Caco-2 (cell line): ENCODE data around the gene SLC10A1. TPM values are rescaled to one million over a fixed set of nuclear protein-coding genes. Genes with fewer than 3 reads are reported as not detected.
A peak's percentile ranks its signal among the peaks of the same experiment; 100 is the strongest.

Experiments used
- BruUV-seq: library from RNA; stranded (reverse); fragments of 400-500 nt; replicated peaks from 2 replicates; lab custom pipeline; 2021; lab: Mats Ljungman, UMichigan
- CTCF ChIA-PET: fragments of 300-600 bp; sonication (Branson Sonifier 250); formaldehyde crosslinking; loops from one replicate; lab custom pipeline; 2022; ENCODE audit warnings: antibody characterized with exemption; lab: Charles Lee
- POLR2A ChIA-PET: fragments of 300-600 bp; sonication (Branson Sonifier 250); formaldehyde crosslinking; loops from one replicate; lab custom pipeline; 2022; ENCODE audit warnings: antibody characterized with exemption; lab: Charles Lee
- DNase-seq, 2 experiments: peaks; one replicate each; pipeline versions ENCODE4 v3.0.0 to v3.0.0-alpha.2; 2020 to 2022
- H3K27me3 ChIP-seq: replicated peaks from 2 replicates; pipeline ENCODE4 v1.6.0; 2011; ENCODE audit warnings: low read length; ENCODE audit not compliant: control insufficient read depth, insufficient read depth
- H3K36me3 ChIP-seq: 2 replicates; pipeline ENCODE4 v1.5.1; 2011; ENCODE audit warnings: low read length; ENCODE audit not compliant: control insufficient read depth, insufficient read depth
- H3K4me1 ChIP-seq: fragments of 250-450 bp; sonication (Bioruptor Pico); 2 replicates; pipeline ENCODE4 v1.5.1; 2020; ENCODE audit warnings: mild to moderate bottlenecking
- H3K4me3 ChIP-seq: 2 replicates; pipeline ENCODE4 v1.5.1; 2011; ENCODE audit warnings: low read depth, mild to moderate bottlenecking, control low read depth, low read length
- H3K9me3 ChIP-seq: fragments of 250-450 bp; sonication (Bioruptor Pico); 2 replicates; pipeline ENCODE4 v1.5.1; 2020; ENCODE audit warnings: mild to moderate bottlenecking, moderate library complexity
- H3K27ac Mint-ChIP-seq: one replicate; pipeline ENCODE4 v1.8.0; 2022; ENCODE audit warnings: mixed read lengths; ENCODE audit not compliant: unreplicated experiment
- H3K27me3 Mint-ChIP-seq: one replicate; pipeline ENCODE4 v1.8.0; 2022; ENCODE audit warnings: mixed read lengths; ENCODE audit not compliant: insufficient read depth, unreplicated experiment
- H3K36me3 Mint-ChIP-seq: one replicate; pipeline ENCODE4 v1.8.0; 2022; ENCODE audit warnings: mild to moderate bottlenecking, mixed read lengths; ENCODE audit not compliant: insufficient read depth, unreplicated experiment
- H3K4me1 Mint-ChIP-seq: one replicate; pipeline ENCODE4 v1.8.0; 2022; ENCODE audit warnings: low read depth, mixed read lengths; ENCODE audit not compliant: unreplicated experiment
- H3K4me3 Mint-ChIP-seq: one replicate; pipeline ENCODE4 v1.8.0; 2022; ENCODE audit warnings: mild to moderate bottlenecking, moderate library complexity, mixed read lengths; ENCODE audit not compliant: unreplicated experiment
- H3K9me3 Mint-ChIP-seq: one replicate; pipeline ENCODE4 v1.8.0; 2022; ENCODE audit warnings: mixed read lengths; ENCODE audit not compliant: unreplicated experiment
- intact Hi-C: fragments of 100-400 bp; cut with micrococcal nuclease; formaldehyde crosslinking; loops from one replicate; pipeline ENCODE4 v1.10.0; 2022; ENCODE audit not compliant: unreplicated experiment
- total RNA-seq: library from RNA; stranded (reverse); gene quantifications from 2 replicates; pipeline ENCODE4 v1.2.3, GENCODE V29; 2022
- TF ChIP-seq, protein P1 (sequence below), 2 experiments: fragments of 200-600 bp in 1 of 2; IDR thresholded peaks; 1 replicate in 1 of 2; 2 replicates in 1 of 2; pipeline versions ENCODE4 v1.5.1 to v1.8.0; 2011 to 2022; ENCODE audit warnings: antibody characterized with exemption in 1 of 2, control low read depth in 1 of 2, inconsistent platforms in 1 of 2, low read depth in 1 of 2, low read length in 1 of 2, mild to moderate bottlenecking in 1 of 2, moderate library complexity in 1 of 2; ENCODE audit not compliant: insufficient read depth in 1 of 2, severe bottlenecking in 1 of 2, unreplicated experiment in 1 of 2

The SLC10A1 gene
- total RNA-seq, 1 experiment from 2014 or later = 3.8 TPM

DNA sequence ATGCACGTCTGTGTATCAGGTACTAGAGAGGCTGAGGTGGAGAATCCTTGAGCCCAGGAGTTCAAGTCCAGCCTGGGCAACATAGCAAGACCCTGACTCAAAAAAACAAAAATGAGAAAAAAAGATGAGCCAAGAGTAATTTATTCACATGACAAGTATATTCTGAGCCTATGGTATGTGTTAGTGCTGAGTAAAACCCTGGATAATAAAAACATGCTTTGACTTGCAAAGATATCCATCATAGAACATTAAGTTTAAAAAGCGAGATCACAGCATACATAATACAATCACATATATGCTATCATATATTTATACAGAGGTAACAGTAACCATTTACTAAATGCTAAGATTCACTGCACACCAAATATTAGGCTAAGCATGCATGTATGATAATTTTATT, 23.9 kb upstream of the SLC10A1 start:
- no TSS peak for BruUV-seq
- no peaks in the 10 kb centered on the region for H3K27me3 Mint-ChIP-seq
- no peak for DNase-seq
- H3K36me3 Mint-ChIP-seq = no peaks in the 10 kb centered on the region
- no peaks in the 10 kb centered on the region for H3K9me3 Mint-ChIP-seq
- ChIA-PET CTCF (interaction anchor here (1.2 kb wide), 1 partner anchor 207 kb away, joined by 3 read pairs; no protein-coding TSS in a partner anchor), POLR2A (no interaction called here)
- Histone ChIP-seq H3K9me3 (no peaks in the 10 kb centered on the region), H3K4me3 (no peak overlapping the region), H3K36me3 (no peaks in the 10 kb centered on the region), H3K27me3 (no peaks in the 10 kb centered on the region), H3K4me1 (peaks cover 5% of the 10 kb centered on the region)
- TF ChIP-seq, protein P1, sequence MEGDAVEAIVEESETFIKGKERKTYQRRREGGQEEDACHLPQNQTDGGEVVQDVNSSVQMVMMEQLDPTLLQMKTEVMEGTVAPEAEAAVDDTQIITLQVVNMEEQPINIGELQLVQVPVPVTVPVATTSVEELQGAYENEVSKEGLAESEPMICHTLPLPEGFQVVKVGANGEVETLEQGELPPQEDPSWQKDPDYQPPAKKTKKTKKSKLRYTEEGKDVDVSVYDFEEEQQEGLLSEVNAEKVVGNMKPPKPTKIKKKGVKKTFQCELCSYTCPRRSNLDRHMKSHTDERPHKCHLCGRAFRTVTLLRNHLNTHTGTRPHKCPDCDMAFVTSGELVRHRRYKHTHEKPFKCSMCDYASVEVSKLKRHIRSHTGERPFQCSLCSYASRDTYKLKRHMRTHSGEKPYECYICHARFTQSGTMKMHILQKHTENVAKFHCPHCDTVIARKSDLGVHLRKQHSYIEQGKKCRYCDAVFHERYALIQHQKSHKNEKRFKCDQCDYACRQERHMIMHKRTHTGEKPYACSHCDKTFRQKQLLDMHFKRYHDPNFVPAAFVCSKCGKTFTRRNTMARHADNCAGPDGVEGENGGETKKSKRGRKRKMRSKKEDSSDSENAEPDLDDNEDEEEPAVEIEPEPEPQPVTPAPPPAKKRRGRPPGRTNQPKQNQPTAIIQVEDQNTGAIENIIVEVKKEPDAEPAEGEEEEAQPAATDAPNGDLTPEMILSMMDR (IDR thresholded peaks at IDR 0.05; ENCODE audit: insufficient read depth in 1 of 2, low read depth in 1 of 2, low read length in 1 of 2, severe bottlenecking in 1 of 2, unreplicated experiment in 1 of 2) = no peak
- no peak overlapping the region for H3K27ac Mint-ChIP-seq
- H3K4me1 Mint-ChIP-seq = no peaks in the 10 kb centered on the region
- no peak overlapping the region for H3K4me3 Mint-ChIP-seq
- intact Hi-C loops = no loop called here

DNA sequence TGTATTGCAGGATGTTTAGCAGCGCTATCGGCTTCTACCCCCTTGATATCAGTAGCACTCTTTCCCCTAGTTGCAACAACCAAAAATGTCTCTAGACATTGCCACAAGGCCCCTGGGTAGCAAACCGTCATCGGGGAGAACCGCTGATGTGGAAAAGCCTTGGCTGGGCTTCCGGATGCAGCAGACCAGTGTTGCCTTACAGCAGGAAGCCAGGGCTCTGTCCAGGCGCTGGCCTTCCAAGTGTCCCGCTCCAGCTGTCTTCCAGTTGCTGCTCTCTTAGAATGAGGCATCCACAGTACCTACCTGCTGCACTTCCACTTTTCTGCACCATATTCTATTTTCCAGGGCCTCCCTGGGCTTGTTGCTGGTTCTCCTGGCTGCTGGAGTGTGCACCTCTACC, 22.6 kb upstream of the SLC10A1 start:
- BruUV-seq = no TSS peak
- intact Hi-C loops = loop anchor here (5.0 to 10.0 kb wide), 2 partner anchors 43 to 235 kb away; no protein-coding TSS in a partner anchor
- no peak for DNase-seq
- H3K27me3 Mint-ChIP-seq = no peaks in the 10 kb centered on the region
- H3K4me1 ChIP-seq = peaks cover 18% of the 10 kb centered on the region
- no peaks in the 10 kb centered on the region for H3K9me3 Mint-ChIP-seq
- no peaks in the 10 kb centered on the region for H3K36me3 ChIP-seq
- no peaks in the 10 kb centered on the region for H3K9me3 ChIP-seq
- no peaks in the 10 kb centered on the region for H3K4me1 Mint-ChIP-seq
- TF ChIP-seq, protein P1 (IDR thresholded peaks at IDR 0.05; ENCODE audit: insufficient read depth in 1 of 2, low read depth in 1 of 2, low read length in 1 of 2, severe bottlenecking in 1 of 2, unreplicated experiment in 1 of 2) = no peak
- no peak overlapping the region for H3K4me3 ChIP-seq
- H3K4me3 Mint-ChIP-seq = no peak overlapping the region
- H3K27ac Mint-ChIP-seq = no peak overlapping the region
- no peaks in the 10 kb centered on the region for H3K27me3 ChIP-seq
- H3K36me3 Mint-ChIP-seq = no peaks in the 10 kb centered on the region
- POLR2A ChIA-PET = no interaction called here
- CTCF ChIA-PET = interaction anchor here (3.0 kb wide), 1 partner anchor 209 kb away, joined by 39 read pairs; no protein-coding TSS in a partner anchor

DNA sequence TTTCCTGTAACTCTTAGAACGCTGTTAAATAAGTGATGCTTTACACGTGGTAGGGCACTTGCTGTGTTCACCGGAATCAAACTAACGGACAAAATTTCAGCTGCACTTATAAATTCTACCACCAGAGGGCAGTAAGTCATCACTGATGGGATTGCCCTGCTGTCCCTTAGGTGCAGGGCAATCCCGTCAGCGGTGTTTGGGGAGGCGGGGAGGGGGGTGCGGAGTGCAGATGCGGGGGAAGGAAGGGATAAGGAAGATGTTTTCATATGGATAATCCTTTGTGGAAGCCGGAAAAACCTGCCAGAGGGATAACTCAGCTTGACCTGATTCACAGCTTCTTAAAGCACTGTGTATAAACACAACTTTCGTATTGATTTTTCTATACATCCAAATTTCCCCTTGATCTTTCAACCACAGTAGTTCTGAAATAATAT, 21.7 kb upstream of the SLC10A1 start:
- peak; percentile 70 to 81 for DNase-seq
- BruUV-seq = no TSS peak
- H3K4me1 ChIP-seq = peaks cover 18% of the 10 kb centered on the region

More for the DNA sequence above, 21.7 kb upstream of the SLC10A1 start:
- no peaks in the 10 kb centered on the region for H3K9me3 Mint-ChIP-seq
- no peaks in the 10 kb centered on the region for H3K27me3 Mint-ChIP-seq
- intact Hi-C loops = loop anchor here (1.0 to 10.0 kb wide), 5 partner anchors 44 to 500 kb away; no protein-coding TSS in a partner anchor
- H3K27ac Mint-ChIP-seq = no peak overlapping the region
- H3K9me3 ChIP-seq = no peaks in the 10 kb centered on the region
- H3K4me1 Mint-ChIP-seq = no peaks in the 10 kb centered on the region
- H3K4me3 Mint-ChIP-seq = no peak overlapping the region
- ChIA-PET POLR2A (no interaction called here), CTCF (interaction anchor here (0.6 to 3.0 kb wide), 11 partner anchors 30 to 470 kb away, joined by 3 to 39 read pairs (median 5); partner anchors contain the start of gene SRSF5)
- TF ChIP-seq, protein P1 (IDR thresholded peaks at IDR 0.05; ENCODE audit: insufficient read depth in 1 of 2, low read depth in 1 of 2, low read length in 1 of 2, severe bottlenecking in 1 of 2, unreplicated experiment in 1 of 2) = peak; percentile 76 to 80
- H3K36me3 ChIP-seq = no peaks in the 10 kb centered on the region
- no peak overlapping the region for H3K4me3 ChIP-seq
- H3K27me3 ChIP-seq = no peaks in the 10 kb centered on the region
- H3K36me3 Mint-ChIP-seq = no peaks in the 10 kb centered on the region
